Measurements from ENCODE around the gene FHAD1.

- no peak for TF ChIP-seq POLR2A (IDR thresholded peaks at IDR 0.05)
- TF ChIP-seq POLR2AphosphoS5 (IDR thresholded peaks at IDR 0.05): no peak
- TF ChIP-seq CTCF (IDR thresholded peaks at IDR 0.05): no peak
- TF ChIP-seq EP300 (IDR thresholded peaks at IDR 0.05): no peak
Observed at GRCh38 chr1:15406614-15407559, 159.9 kb downstream of the FHAD1 start.

Data from upper lobe of left lung (tissue), 4 donors.